ENCODE measurements around the gene MTFR1L. TPM values are rescaled to one million over a fixed set of nuclear protein-coding genes. Genes with fewer than 3 reads are reported as not detected.

The MTFR1L gene
- total and polyA plus RNA-seq, 9 of the 15 experiments (the other 6 are each of a cell fraction or from before 2014, with no cell fraction given) = 41.4 to 98.5 (median 53.7) TPM

DNA sequence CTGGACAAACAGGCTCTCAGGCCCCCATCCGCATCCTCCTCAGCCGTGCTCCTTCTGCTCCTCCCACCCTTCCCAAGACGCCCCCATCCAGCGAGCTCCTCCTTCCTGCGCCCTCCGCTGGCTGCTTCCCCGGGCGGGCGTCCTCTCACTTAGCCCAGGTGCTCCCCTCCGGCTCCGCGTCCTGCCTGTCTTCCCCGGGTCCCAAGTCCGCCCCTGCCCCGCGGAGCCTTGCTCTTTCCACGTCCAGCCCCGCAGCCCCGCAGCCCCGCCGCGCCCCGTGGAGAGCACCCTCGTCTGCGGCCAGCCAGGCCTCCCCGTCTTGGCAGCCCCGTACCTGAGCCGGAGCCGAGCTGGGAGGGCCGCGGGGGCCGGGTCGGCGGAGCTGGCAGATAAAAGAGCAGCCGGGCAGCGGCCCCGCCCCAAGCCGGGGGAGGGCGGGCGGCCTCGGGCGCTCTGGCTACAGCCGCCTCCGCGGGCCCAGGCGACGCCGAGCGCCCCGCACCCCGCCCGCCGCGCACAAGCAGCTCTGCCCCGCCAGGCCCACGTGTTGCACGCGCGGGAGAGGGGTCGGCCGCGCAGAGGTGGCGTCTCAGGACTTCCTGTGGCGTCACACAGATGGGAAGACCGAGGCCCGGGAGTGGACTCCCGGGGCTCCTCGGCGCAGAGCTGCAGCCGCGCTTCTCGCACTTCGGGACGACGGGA lies 55.6 kb downstream of the MTFR1L start, which contains the start of gene PAQR7 (continued):
- TF ChIP-seq, protein P1, sequence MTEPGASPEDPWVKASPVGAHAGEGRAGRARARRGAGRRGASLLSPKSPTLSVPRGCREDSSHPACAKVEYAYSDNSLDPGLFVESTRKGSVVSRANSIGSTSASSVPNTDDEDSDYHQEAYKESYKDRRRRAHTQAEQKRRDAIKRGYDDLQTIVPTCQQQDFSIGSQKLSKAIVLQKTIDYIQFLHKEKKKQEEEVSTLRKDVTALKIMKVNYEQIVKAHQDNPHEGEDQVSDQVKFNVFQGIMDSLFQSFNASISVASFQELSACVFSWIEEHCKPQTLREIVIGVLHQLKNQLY (CRISPR knock-in tag; conservative IDR thresholded peaks at IDR 0.05) = 0 out of 4 replicates have a peak, but pooled peaks of 1 of the 2 experiments have one; percentile 66
- TF ChIP-seq, protein P2, sequence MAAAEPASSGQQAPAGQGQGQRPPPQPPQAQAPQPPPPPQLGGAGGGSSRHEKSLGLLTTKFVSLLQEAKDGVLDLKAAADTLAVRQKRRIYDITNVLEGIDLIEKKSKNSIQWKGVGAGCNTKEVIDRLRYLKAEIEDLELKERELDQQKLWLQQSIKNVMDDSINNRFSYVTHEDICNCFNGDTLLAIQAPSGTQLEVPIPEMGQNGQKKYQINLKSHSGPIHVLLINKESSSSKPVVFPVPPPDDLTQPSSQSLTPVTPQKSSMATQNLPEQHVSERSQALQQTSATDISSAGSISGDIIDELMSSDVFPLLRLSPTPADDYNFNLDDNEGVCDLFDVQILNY (CRISPR knock-in tag; IDR thresholded peaks at IDR 0.05) = peak; percentile 83; the same call in 1 of the 2 replicates
- peak; percentile 99 for TF ChIP-seq ZNF263 (CRISPR knock-in tag; IDR thresholded peaks at IDR 0.05; ENCODE audit: borderline replicate concordance)
- TF ChIP-seq, protein P3, sequence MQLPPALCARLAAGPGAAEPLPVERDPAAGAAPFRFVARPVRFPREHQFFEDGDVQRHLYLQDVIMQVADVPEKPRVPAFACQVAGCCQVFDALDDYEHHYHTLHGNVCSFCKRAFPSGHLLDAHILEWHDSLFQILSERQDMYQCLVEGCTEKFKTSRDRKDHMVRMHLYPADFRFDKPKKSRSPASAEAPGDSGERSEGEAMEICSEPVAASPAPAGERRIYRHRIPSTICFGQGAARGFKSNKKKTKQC (CRISPR knock-in tag; IDR thresholded peaks at IDR 0.05) = peak; percentile 97
- TF ChIP-seq ZNF121 (CRISPR knock-in tag; conservative IDR thresholded peaks at IDR 0.05) = peak; percentile 33; the same call in 1 of the 2 replicates
- TF ChIP-seq ZNF384 (IDR thresholded peaks at IDR 0.05; ENCODE audit: low read depth, low read length) = 0 out of 2 replicates have a peak, but pooled peaks have one; percentile 5
- peak; percentile 77; the same call in 1 of the 2 replicates for TF ChIP-seq ZNF282 (CRISPR knock-in tag; IDR thresholded peaks at IDR 0.05)
- TF ChIP-seq, protein P4, sequence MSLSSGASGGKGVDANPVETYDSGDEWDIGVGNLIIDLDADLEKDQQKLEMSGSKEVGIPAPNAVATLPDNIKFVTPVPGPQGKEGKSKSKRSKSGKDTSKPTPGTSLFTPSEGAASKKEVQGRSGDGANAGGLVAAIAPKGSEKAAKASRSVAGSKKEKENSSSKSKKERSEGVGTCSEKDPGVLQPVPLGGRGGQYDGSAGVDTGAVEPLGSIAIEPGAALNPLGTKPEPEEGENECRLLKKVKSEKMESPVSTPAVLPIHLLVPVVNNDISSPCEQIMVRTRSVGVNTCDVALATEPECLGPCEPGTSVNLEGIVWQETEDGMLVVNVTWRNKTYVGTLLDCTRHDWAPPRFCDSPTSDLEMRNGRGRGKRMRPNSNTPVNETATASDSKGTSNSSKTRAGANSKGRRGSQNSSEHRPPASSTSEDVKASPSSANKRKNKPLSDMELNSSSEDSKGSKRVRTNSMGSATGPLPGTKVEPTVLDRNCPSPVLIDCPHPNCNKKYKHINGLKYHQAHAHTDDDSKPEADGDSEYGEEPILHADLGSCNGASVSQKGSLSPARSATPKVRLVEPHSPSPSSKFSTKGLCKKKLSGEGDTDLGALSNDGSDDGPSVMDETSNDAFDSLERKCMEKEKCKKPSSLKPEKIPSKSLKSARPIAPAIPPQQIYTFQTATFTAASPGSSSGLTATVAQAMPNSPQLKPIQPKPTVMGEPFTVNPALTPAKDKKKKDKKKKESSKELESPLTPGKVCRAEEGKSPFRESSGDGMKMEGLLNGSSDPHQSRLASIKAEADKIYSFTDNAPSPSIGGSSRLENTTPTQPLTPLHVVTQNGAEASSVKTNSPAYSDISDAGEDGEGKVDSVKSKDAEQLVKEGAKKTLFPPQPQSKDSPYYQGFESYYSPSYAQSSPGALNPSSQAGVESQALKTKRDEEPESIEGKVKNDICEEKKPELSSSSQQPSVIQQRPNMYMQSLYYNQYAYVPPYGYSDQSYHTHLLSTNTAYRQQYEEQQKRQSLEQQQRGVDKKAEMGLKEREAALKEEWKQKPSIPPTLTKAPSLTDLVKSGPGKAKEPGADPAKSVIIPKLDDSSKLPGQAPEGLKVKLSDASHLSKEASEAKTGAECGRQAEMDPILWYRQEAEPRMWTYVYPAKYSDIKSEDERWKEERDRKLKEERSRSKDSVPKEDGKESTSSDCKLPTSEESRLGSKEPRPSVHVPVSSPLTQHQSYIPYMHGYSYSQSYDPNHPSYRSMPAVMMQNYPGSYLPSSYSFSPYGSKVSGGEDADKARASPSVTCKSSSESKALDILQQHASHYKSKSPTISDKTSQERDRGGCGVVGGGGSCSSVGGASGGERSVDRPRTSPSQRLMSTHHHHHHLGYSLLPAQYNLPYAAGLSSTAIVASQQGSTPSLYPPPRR (CRISPR knock-in tag; IDR thresholded peaks at IDR 0.05; ENCODE audit: borderline replicate concordance) = 0 out of 2 replicates have a peak, but pooled peaks have one; percentile 74
- TF ChIP-seq, protein P5, sequence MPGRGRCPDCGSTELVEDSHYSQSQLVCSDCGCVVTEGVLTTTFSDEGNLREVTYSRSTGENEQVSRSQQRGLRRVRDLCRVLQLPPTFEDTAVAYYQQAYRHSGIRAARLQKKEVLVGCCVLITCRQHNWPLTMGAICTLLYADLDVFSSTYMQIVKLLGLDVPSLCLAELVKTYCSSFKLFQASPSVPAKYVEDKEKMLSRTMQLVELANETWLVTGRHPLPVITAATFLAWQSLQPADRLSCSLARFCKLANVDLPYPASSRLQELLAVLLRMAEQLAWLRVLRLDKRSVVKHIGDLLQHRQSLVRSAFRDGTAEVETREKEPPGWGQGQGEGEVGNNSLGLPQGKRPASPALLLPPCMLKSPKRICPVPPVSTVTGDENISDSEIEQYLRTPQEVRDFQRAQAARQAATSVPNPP (IDR thresholded peaks at IDR 0.05; ENCODE audit: borderline replicate concordance, insufficient read depth, insufficient read length) = no peak
- no peak for TF ChIP-seq ELF1 (tag; IDR thresholded peaks at IDR 0.05)
- TF ChIP-seq MTA1 (IDR thresholded peaks at IDR 0.05; ENCODE audit: borderline replicate concordance) = peak; percentile 20; the same call in 1 of the 2 replicates
- TF ChIP-seq, protein P6, sequence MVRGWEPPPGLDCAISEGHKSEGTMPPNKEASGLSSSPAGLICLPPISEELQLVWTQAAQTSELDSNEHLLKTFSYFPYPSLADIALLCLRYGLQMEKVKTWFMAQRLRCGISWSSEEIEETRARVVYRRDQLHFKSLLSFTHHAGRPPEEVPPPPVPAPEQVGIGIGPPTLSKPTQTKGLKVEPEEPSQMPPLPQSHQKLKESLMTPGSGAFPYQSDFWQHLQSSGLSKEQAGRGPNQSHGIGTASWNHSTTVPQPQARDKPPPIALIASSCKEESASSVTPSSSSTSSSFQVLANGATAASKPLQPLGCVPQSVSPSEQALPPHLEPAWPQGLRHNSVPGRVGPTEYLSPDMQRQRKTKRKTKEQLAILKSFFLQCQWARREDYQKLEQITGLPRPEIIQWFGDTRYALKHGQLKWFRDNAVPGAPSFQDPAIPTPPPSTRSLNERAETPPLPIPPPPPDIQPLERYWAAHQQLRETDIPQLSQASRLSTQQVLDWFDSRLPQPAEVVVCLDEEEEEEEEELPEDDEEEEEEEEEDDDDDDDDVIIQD (CRISPR knock-in tag; IDR thresholded peaks at IDR 0.05) = no peak
- TF ChIP-seq ETV6 (IDR thresholded peaks at IDR 0.05; ENCODE audit: borderline replicate concordance in 1 of 2, low read depth in 2 of 2, low read length in 1 of 2) = no peak
- peak; percentile 93; the same call in 1 of the 2 replicates for TF ChIP-seq ETV6 (CRISPR knock-in tag; IDR thresholded peaks at IDR 0.05; ENCODE audit: borderline replicate concordance)
